CD4-positive, CD25-positive, alpha-beta regulatory T cell (primary cell): ENCODE data around the gene MAP1B. TPM values are rescaled to one million over a fixed set of nuclear protein-coding genes. Genes with fewer than 3 reads are reported as not detected.
A peak's percentile ranks its signal among the peaks of the same experiment; 100 is the strongest.

Experiments used
- ATAC-seq, 2 donors: fragments of 150-1000 bp; cut with Tn5 transposase; one replicate each; pipeline ENCODE4 v1.10.0; 2021; ENCODE audit warnings: low read depth in 2 of 2, moderate number of reproducible peaks in 2 of 2, moderate library complexity in 1 of 2
- DNase-seq, 3 donors: peaks; one replicate each; pipeline versions ENCODE4 v3.0.0 to v3.0.0-alpha.2; 2012 to 2022; ENCODE audit warnings: mixed read lengths in 1 of 3
- H3K27ac ChIP-seq: one replicate; pipeline ENCODE4 v1.7.0; 2013; ENCODE audit warnings: mild to moderate bottlenecking, low read length; ENCODE audit not compliant: insufficient read depth, poor library complexity, severe bottlenecking
- H3K27me3 ChIP-seq: one replicate; pipeline ENCODE4 v1.7.0; 2013; ENCODE audit warnings: low read length; ENCODE audit not compliant: control insufficient read depth, insufficient read depth
- H3K36me3 ChIP-seq: one replicate; pipeline ENCODE4 v1.7.0; 2013; ENCODE audit warnings: mild to moderate bottlenecking, low read length, moderate library complexity; ENCODE audit not compliant: control insufficient read depth, insufficient read depth
- H3K4me1 ChIP-seq: 2 replicates; pipeline ENCODE4 v1.7.0; 2013; ENCODE audit warnings: mild to moderate bottlenecking, low read length; ENCODE audit not compliant: insufficient read depth, control insufficient read depth, poor library complexity, severe bottlenecking
- H3K4me3 ChIP-seq: one replicate; pipeline ENCODE4 v1.7.0; 2013; ENCODE audit warnings: low read depth, mild to moderate bottlenecking, low read length, moderate library complexity
- H3K9me3 ChIP-seq, 2 experiments: 1 replicate in 1 of 2; 2 replicates in 1 of 2; pipeline ENCODE4 v1.7.0; 2013; ENCODE audit warnings: low read length in 2 of 2, mild to moderate bottlenecking in 1 of 2, moderate library complexity in 1 of 2; ENCODE audit not compliant: control insufficient read depth in 2 of 2
- H3K27ac Mint-ChIP-seq, 3 donors: one replicate each; pipeline ENCODE4 v1.8.0; 2020 to 2022; ENCODE audit warnings: mild to moderate bottlenecking in 3 of 3, mixed read lengths in 3 of 3, moderate library complexity in 2 of 3
- H3K27me3 Mint-ChIP-seq: one replicate; pipeline ENCODE4 v1.8.0; 2022; ENCODE audit warnings: mild to moderate bottlenecking, mixed read lengths
- H3K36me3 Mint-ChIP-seq: one replicate; pipeline ENCODE4 v1.8.0; 2020; ENCODE audit warnings: mixed read lengths
- H3K4me1 Mint-ChIP-seq, 4 donors: one replicate each; pipeline ENCODE4 v1.8.0; 2020 to 2022; ENCODE audit warnings: mixed read lengths in 4 of 4, mild to moderate bottlenecking in 1 of 4
- H3K4me3 Mint-ChIP-seq, 4 donors: one replicate each; pipeline ENCODE4 v1.8.0; 2020 to 2022; ENCODE audit warnings: mild to moderate bottlenecking in 4 of 4, mixed read lengths in 4 of 4, moderate library complexity in 3 of 4
- H3K9me3 Mint-ChIP-seq, 7 donors: one replicate each; pipeline ENCODE4 v1.8.0; 2020 to 2022; ENCODE audit warnings: mixed read lengths in 7 of 7, mild to moderate bottlenecking in 3 of 7, moderate library complexity in 2 of 7
- polyA plus RNA-seq, 4 donors: library from polyadenylated mRNA; unstranded; fragments of 300-500 nt; fragmentation: Illumina TruSeq; gene quantifications; one replicate each; pipeline ENCODE4 v1.2.3, GENCODE V29; 2021
- total RNA-seq: library from RNA; stranded (reverse); gene quantifications from one replicate; pipeline ENCODE4 v1.2.3, GENCODE V29; 2022

The MAP1B gene
- total and polyA plus RNA-seq, 5 donors from 2014 or later = 0.12 to 0.23 (median 0.14) TPM

DNA sequence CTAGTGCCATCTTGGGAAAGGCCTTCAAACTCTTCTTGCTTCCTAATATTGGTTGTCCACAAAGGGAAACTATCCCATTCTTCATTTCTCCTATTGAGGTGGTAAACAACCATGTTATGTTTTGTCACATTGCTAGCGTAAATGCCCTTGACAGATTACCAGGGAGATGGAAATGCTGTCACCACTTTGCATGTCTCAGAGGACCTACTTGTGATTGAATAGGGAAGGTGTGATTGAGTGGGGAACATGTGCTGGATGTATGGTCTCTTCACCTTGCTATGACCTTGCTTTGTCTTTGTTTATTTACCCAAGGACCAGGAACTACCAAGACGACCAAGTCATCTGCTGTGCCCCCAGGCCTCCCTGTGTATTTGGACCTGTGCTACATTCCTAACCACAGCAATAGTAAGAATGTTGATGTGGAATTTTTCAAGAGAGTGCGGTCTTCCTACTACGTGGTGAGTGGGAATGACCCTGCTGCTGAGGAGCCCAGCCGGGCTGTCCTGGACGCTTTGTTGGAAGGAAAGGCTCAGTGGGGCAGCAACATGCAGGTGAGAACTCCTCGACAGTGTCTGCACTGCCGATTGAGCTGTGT is 96.1 kb downstream of the MAP1B start:
- Mint-ChIP-seq H3K4me3 (no peak overlapping the region), H3K4me1 (peaks cover 0 to 5% (median 0%) of the 10 kb centered on the region in 4 donors), H3K36me3 (peaks cover 4% of the 10 kb centered on the region), H3K9me3 (no peaks in the 10 kb centered on the region), H3K27me3 (no peaks in the 10 kb centered on the region), H3K27ac (no peak overlapping the region)
- no peak overlapping the region for H3K4me3 ChIP-seq
- no peak overlapping the region for H3K27ac ChIP-seq
- ATAC-seq (no peak), DNase-seq (no peak)
- no peaks in the 10 kb centered on the region for H3K27me3 ChIP-seq
- H3K4me1 ChIP-seq = no peaks in the 10 kb centered on the region
- no peaks in the 10 kb centered on the region for H3K36me3 ChIP-seq
- H3K9me3 ChIP-seq = no peaks in the 10 kb centered on the region

DNA sequence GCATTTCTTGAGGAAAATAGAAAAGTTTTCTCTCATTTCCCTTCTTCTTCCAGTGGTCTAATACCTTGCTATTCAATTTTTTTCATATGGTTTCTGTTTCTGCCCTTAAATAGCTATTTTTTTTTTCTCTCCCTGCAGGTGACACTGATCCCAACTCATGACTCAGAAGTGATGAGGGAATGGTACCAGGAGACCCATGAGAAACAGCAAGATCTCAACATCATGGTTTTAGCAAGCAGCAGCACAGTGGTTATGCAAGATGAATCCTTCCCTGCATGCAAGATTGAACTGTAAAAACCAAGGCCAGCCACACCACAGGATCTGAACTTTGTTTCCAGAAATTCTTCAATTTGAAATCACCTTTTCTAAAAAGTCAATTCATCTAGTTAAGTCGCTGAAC is 97.7 kb downstream of the MAP1B start:
- H3K27me3 ChIP-seq = no peaks in the 10 kb centered on the region
- H3K27ac Mint-ChIP-seq = no peak overlapping the region
- no peak for DNase-seq
- no peak for ATAC-seq
- no peak overlapping the region for H3K27ac ChIP-seq
- no peaks in the 10 kb centered on the region for H3K9me3 Mint-ChIP-seq
- H3K36me3 ChIP-seq = no peaks in the 10 kb centered on the region
- H3K9me3 ChIP-seq = no peaks in the 10 kb centered on the region
- H3K36me3 Mint-ChIP-seq = peaks cover 4% of the 10 kb centered on the region
- no peaks in the 10 kb centered on the region for H3K27me3 Mint-ChIP-seq
- no peak overlapping the region for H3K4me3 Mint-ChIP-seq
- peaks cover 0 to 5% (median 0%) of the 10 kb centered on the region in 4 donors for H3K4me1 Mint-ChIP-seq
- no peaks in the 10 kb centered on the region for H3K4me1 ChIP-seq
- H3K4me3 ChIP-seq = no peak overlapping the region

GRCh38 chr5:72205431-72206009 is 98.2 kb downstream of the MAP1B start:
- ATAC-seq = no peak
- H3K36me3 Mint-ChIP-seq = peaks cover 4% of the 10 kb centered on the region

DNA sequence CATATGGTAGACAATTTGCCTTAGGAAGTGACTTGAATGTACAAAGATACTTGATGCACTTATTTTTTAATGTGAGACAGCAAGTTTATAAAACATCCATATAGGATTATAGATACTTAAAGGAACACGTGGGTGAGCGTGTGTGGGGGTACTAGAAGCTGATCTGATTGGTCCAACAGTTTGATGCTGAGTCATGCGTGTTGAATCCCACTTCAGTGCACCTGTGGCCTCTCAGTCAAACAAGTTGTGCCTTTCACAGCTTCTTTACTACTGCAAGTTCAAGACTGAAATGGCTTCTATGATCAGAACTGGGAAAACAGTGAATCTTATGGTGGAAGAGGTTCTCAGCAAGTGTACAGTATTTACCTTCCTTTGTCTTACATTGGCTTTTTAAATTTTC is 98.9 kb downstream of the MAP1B start:
- H3K4me3 ChIP-seq = no peak overlapping the region
- peaks cover 0 to 5% (median 0%) of the 10 kb centered on the region in 4 donors for H3K4me1 Mint-ChIP-seq
- H3K27me3 ChIP-seq = no peaks in the 10 kb centered on the region
- H3K9me3 ChIP-seq = no peaks in the 10 kb centered on the region
- H3K9me3 Mint-ChIP-seq = no peaks in the 10 kb centered on the region
- peaks cover 4% of the 10 kb centered on the region for H3K36me3 Mint-ChIP-seq
- no peaks in the 10 kb centered on the region for H3K4me1 ChIP-seq
- H3K4me3 Mint-ChIP-seq = no peak overlapping the region
- H3K27me3 Mint-ChIP-seq = no peaks in the 10 kb centered on the region
- H3K36me3 ChIP-seq = no peaks in the 10 kb centered on the region
- ATAC-seq (no peak), DNase-seq (no peak)
- H3K27ac ChIP-seq = no peak overlapping the region
- H3K27ac Mint-ChIP-seq = no peak overlapping the region

More at GRCh38 chr5:72205431-72206009, 98.2 kb downstream of the MAP1B start:
- H3K36me3 ChIP-seq = no peaks in the 10 kb centered on the region
- H3K9me3 Mint-ChIP-seq = no peaks in the 10 kb centered on the region
- no peak for DNase-seq
- H3K4me3 ChIP-seq = no peak overlapping the region
- no peaks in the 10 kb centered on the region for H3K4me1 ChIP-seq
- no peak overlapping the region for H3K27ac ChIP-seq
- no peaks in the 10 kb centered on the region for H3K9me3 ChIP-seq
- no peak overlapping the region for H3K27ac Mint-ChIP-seq
- H3K27me3 ChIP-seq = no peaks in the 10 kb centered on the region
- peaks cover 0 to 5% (median 0%) of the 10 kb centered on the region in 4 donors for H3K4me1 Mint-ChIP-seq
- H3K4me3 Mint-ChIP-seq = no peak overlapping the region
- no peaks in the 10 kb centered on the region for H3K27me3 Mint-ChIP-seq

GRCh38 chr5:72206994-72207393 is 99.7 kb downstream of the MAP1B start:
- H3K4me1 ChIP-seq = no peaks in the 10 kb centered on the region
- Mint-ChIP-seq H3K36me3 (peaks cover 4% of the 10 kb centered on the region), H3K27ac (no peak overlapping the region), H3K27me3 (no peaks in the 10 kb centered on the region), H3K4me1 (peaks cover 0 to 5% (median 0%) of the 10 kb centered on the region in 4 donors), H3K4me3 (no peak overlapping the region), H3K9me3 (no peaks in the 10 kb centered on the region)
- ATAC-seq (no peak), DNase-seq (no peak)
- H3K27me3 ChIP-seq = no peaks in the 10 kb centered on the region
- H3K9me3 ChIP-seq = no peaks in the 10 kb centered on the region
- no peak overlapping the region for H3K4me3 ChIP-seq
- no peak overlapping the region for H3K27ac ChIP-seq
- no peaks in the 10 kb centered on the region for H3K36me3 ChIP-seq

- no peaks in the 10 kb centered on the region for H3K9me3 Mint-ChIP-seq
- no peaks in the 10 kb centered on the region for H3K27me3 Mint-ChIP-seq
- ATAC-seq (no peak), DNase-seq (no peak)
- no peaks in the 10 kb centered on the region for H3K36me3 ChIP-seq
- H3K27me3 ChIP-seq = no peaks in the 10 kb centered on the region
- H3K4me1 ChIP-seq = no peaks in the 10 kb centered on the region
- peak overlapping the region in 1 of 3 donors; percentile 44 for H3K27ac Mint-ChIP-seq
- H3K4me3 ChIP-seq = no peak overlapping the region
- peaks cover 0 to 5% (median 0%) of the 10 kb centered on the region in 4 donors for H3K4me1 Mint-ChIP-seq
- H3K9me3 ChIP-seq = no peaks in the 10 kb centered on the region
- H3K4me3 Mint-ChIP-seq = no peak overlapping the region
- peaks cover 4% of the 10 kb centered on the region for H3K36me3 Mint-ChIP-seq
- no peak overlapping the region for H3K27ac ChIP-seq
These were observed 101.2 kb downstream of the MAP1B start for GRCh38 chr5:72208324-72208926.

- DNase-seq (no peak), ATAC-seq (no peak)
- Mint-ChIP-seq H3K36me3 (peaks cover 4% of the 10 kb centered on the region), H3K27me3 (no peaks in the 10 kb centered on the region), H3K9me3 (no peaks in the 10 kb centered on the region), H3K4me1 (peaks cover 0 to 5% (median under 1%) of the 10 kb centered on the region in 4 donors), H3K27ac (no peak overlapping the region), H3K4me3 (no peak overlapping the region)
- Histone ChIP-seq H3K36me3 (no peaks in the 10 kb centered on the region), H3K9me3 (no peaks in the 10 kb centered on the region), H3K4me3 (no peak overlapping the region), H3K27ac (no peak overlapping the region), H3K4me1 (no peaks in the 10 kb centered on the region), H3K27me3 (no peaks in the 10 kb centered on the region)
These were observed 102.2 kb downstream of the MAP1B start for GRCh38 chr5:72209147-72210115.
